Liver (tissue), 9 donors: ENCODE results near the gene UGT2B7. TPM values are rescaled to one million over a fixed set of nuclear protein-coding genes. Genes with fewer than 3 reads are reported as not detected.
A peak's percentile ranks its signal among the peaks of the same experiment; 100 is the strongest.
"Not testable (repeated sequence)": the region's sequence is repeated elsewhere in the genome, so short reads cannot be mapped to it uniquely, and the experiment has no call there.

Source experiments
- DNase-seq: peaks from one replicate; pipeline ENCODE4 v3.0.0-alpha.2; 2017; ENCODE audit warnings: low spot score
- H3K27ac ChIP-seq, 2 donors: one replicate each; pipeline ENCODE4 v1.7.0; 2013; ENCODE audit warnings: inconsistent platforms in 2 of 2, low read length in 2 of 2, control low read depth in 1 of 2, low read depth in 1 of 2, mild to moderate bottlenecking in 1 of 2
- H3K27me3 ChIP-seq, 4 donors: one replicate each; pipeline versions ENCODE4 v1.6.1 to v1.7.0; 2013; ENCODE audit warnings: low read length in 3 of 4, inconsistent platforms in 1 of 4, mild to moderate bottlenecking in 1 of 4, moderate library complexity in 1 of 4; ENCODE audit not compliant: control insufficient read depth in 4 of 4, insufficient read depth in 4 of 4
- H3K36me3 ChIP-seq, 4 donors: one replicate each; pipeline versions ENCODE4 v1.6.1 to v1.7.0; 2013; ENCODE audit warnings: low read length in 3 of 4, mild to moderate bottlenecking in 3 of 4, low read depth in 1 of 4, moderate library complexity in 1 of 4; ENCODE audit not compliant: control insufficient read depth in 4 of 4, insufficient read depth in 3 of 4
- H3K4me1 ChIP-seq, 4 donors: one replicate each; pipeline versions ENCODE4 v1.6.1 to v1.7.0; 2013; ENCODE audit warnings: low read length in 3 of 4, mild to moderate bottlenecking in 3 of 4, moderate library complexity in 1 of 4; ENCODE audit not compliant: control insufficient read depth in 4 of 4, insufficient read depth in 4 of 4
- H3K4me3 ChIP-seq, 3 donors: one replicate each; pipeline versions ENCODE4 v1.6.1 to v1.7.0; 2013; ENCODE audit warnings: low read length in 3 of 3, control low read depth in 1 of 3, low read depth in 1 of 3, mild to moderate bottlenecking in 1 of 3
- H3K9ac ChIP-seq, 2 donors: one replicate each; pipeline ENCODE4 v1.7.0; 2013; ENCODE audit warnings: low read length in 2 of 2, mild to moderate bottlenecking in 2 of 2, moderate library complexity in 2 of 2, control low read depth in 1 of 2, low read depth in 1 of 2
- H3K9me3 ChIP-seq, 4 donors: one replicate each; pipeline versions ENCODE4 v1.6.1 to v1.7.0; 2013; ENCODE audit warnings: low read length in 3 of 4; ENCODE audit not compliant: control insufficient read depth in 4 of 4
- FOXA1 ChIP-seq: IDR thresholded peaks from 2 replicates; pipeline ENCODE4 v1.6.1; 2016; ENCODE audit warnings: antibody characterized with exemption
- FOXA2 ChIP-seq: IDR thresholded peaks from 2 replicates; pipeline ENCODE4 v1.6.1; 2016; ENCODE audit warnings: antibody characterized with exemption
- GABPA ChIP-seq, 2 donors: IDR thresholded peaks in 1 of 2; conservative IDR thresholded peaks in 1 of 2; 2 replicates each; pipeline ENCODE4 v1.6.1; 2016; ENCODE audit warnings: antibody characterized with exemption in 2 of 2, mild to moderate bottlenecking in 1 of 2, moderate library complexity in 1 of 2
- HNF4A ChIP-seq, 2 donors: conservative IDR thresholded peaks; 2 replicates each; pipeline ENCODE4 v1.6.1; 2016; ENCODE audit warnings: antibody characterized with exemption in 2 of 2, mild to moderate bottlenecking in 2 of 2
- JUND ChIP-seq, 2 donors: IDR thresholded peaks; 2 replicates each; pipeline ENCODE4 v1.6.1; 2016; ENCODE audit warnings: antibody characterized with exemption in 2 of 2
- RXRA ChIP-seq, 2 donors: IDR thresholded peaks; 2 replicates each; pipeline ENCODE4 v1.6.1; 2017 to 2018; ENCODE audit warnings: antibody characterized with exemption in 2 of 2, mild to moderate bottlenecking in 1 of 2
- TAF1 ChIP-seq: conservative IDR thresholded peaks from 2 replicates; pipeline ENCODE4 v1.6.1; 2016; ENCODE audit warnings: antibody characterized with exemption, mild to moderate bottlenecking
- YY1 ChIP-seq: IDR thresholded peaks from 2 replicates; pipeline ENCODE4 v1.6.1; 2016; ENCODE audit warnings: antibody characterized with exemption, mild to moderate bottlenecking
- WGBS: extraction: QIAGEN DNeasy Blood & Tissue Kit; methylation state at CpG from one replicate; pipeline ENCODE4 v1.1.7; 2013; 5-methylcytosine and 5-hydroxymethylcytosine counted together
- polyA plus RNA-seq, 2 donors: library from polyadenylated mRNA; stranded (reverse) in 1 of 2; unstranded in 1 of 2; fragments of 200-250 nt in 1 of 2; fragments of >200 nt in 1 of 2; fragmentation: Nextera tagmentation in 1 of 2; extraction: Ambion mirVana in 1 of 2; gene quantifications; one replicate each; pipeline versions ENCODE4 v1.2.1 to v1.2.3, GENCODE V29; 2013 to 2015
- total RNA-seq, 2 donors: library from RNA; depleted of rRNA; stranded (reverse); fragments of >200 nt; gene quantifications; one replicate each; pipeline ENCODE4 v1.2.3, GENCODE V29; 2014
- TF ChIP-seq, protein P1 (sequence below): IDR thresholded peaks from 2 replicates; pipeline ENCODE4 v1.6.1; 2016; ENCODE audit warnings: antibody characterized with exemption, mild to moderate bottlenecking
- TF ChIP-seq, protein P2 (sequence below): fragments of 150-350 bp; IDR thresholded peaks from 2 replicates; pipeline ENCODE4 v1.5.1; 2017; ENCODE audit warnings: improper control_type of control experiment, low read depth, low read length; ENCODE audit not compliant: missing input control
- TF ChIP-seq, protein P3 (sequence below): IDR thresholded peaks from 2 replicates; pipeline ENCODE4 v1.6.1; 2016; ENCODE audit warnings: antibody characterized with exemption
- TF ChIP-seq, protein P4 (sequence below): IDR thresholded peaks from 2 replicates; pipeline ENCODE4 v1.6.1; 2016; ENCODE audit warnings: antibody characterized with exemption
- donor health status: healthy.
- donor health status: healthy.
- donor health status: healthy.
- donor health status: healthy.
- donor health status: healthy.

The UGT2B7 gene
- total and polyA plus RNA-seq, 4 donors, result 5.9 to 198 (median 164) TPM

DNA sequence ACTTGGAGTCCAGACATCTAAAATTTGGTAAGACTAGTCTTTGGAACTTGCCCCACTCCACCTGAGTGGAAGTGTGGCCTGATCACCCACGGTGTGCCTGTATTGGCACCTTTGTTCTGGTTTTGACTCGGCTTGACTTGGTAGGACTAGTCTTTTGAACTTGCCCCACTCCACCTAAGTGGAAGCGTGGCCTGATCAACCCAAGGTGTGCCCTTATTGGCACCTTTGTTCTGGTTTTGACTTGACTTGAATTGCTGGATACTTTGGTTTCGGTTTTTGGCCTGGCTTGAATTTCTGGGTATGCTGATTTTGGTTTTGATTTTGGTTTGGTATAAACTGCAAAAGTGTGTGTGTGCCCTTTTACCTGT is 44.7 kb upstream of the UGT2B7 start:
- DNase-seq, result no peak
- Histone ChIP-seq H3K27ac (peak overlapping the region; percentile 72 to 88), H3K4me3 (peak overlapping the region in 1 of 3 donors; percentile 19), H3K4me1 (peaks cover 0 to 13% (median 2%) of the 10 kb centered on the region in 4 donors), H3K36me3 (no peaks in the 10 kb centered on the region), H3K27me3 (no peaks in the 10 kb centered on the region), H3K9ac (peak overlapping the region in 1 of 2 donors; percentile 54), H3K9me3 (no peaks in the 10 kb centered on the region)
- WGBS, result 51% methylated on average over 4 of the region's 4 CpGs
- TF ChIP-seq HNF4A (conservative IDR thresholded peaks at IDR 0.05) (peak; percentile 4 to 34), RXRA (IDR thresholded peaks at IDR 0.05) (peak in 1 of 2 donors; percentile 4), FOXA2 (no peak)

DNA sequence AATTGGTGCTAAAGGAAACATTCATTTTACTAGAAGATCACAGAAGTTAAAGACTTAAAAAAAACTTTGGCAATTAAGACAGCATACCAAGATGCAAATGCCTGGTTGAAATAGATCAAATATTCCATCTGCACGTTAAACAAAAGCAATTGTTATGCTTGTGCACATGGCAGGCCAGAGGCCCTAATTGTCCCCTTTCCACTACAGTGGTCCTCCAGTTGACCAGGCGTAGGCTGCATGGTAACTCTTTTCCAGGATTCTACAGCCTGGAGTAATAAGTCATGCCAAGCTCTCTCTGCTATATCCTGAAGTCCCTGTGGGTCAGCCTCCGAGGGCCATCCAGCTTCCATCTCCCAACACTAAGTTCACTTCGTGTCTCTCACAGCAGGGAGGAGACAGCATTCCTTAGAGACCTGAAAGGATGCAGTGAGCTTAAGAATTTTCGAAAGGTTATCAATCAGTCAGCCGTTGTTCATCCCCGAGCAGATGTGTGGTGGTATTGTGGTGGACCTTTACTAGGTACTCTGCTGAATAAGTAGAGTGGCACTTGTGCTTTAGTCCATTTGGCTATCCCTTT is 42.9 kb upstream of the UGT2B7 start:
- DNase-seq, H3K4me3 ChIP-seq, H3K27me3 ChIP-seq, H3K27ac ChIP-seq, H3K36me3 ChIP-seq, H3K9ac ChIP-seq, H3K9me3 ChIP-seq: not testable (repeated sequence)
- WGBS, result 91% methylated on average over 7 of the region's 7 CpGs
- peaks cover 0 to 23% (median 7%) of the 10 kb centered on the region in 4 donors for H3K4me1 ChIP-seq

DNA sequence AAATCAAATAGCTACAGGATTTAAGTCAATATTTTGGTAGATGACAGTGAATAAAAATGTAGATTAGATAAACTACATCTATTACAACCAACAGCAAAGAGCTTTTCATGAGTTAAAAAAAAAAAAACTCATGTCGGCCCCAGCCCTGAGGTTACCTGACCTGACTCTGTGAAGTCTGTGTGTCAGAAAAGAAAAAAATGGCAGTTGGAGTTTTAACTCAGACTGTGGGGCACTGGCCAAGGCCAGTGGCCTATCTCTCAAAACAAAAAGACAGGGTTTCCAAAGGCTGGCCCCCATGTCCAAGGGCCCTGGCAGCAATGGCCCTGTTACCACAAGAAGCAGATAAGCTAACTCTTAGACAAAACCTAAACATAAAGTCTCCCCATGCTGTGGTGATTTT is 42.2 kb upstream of the UGT2B7 start:
- H3K4me3 ChIP-seq, H3K36me3 ChIP-seq: not testable (repeated sequence)

DNA sequence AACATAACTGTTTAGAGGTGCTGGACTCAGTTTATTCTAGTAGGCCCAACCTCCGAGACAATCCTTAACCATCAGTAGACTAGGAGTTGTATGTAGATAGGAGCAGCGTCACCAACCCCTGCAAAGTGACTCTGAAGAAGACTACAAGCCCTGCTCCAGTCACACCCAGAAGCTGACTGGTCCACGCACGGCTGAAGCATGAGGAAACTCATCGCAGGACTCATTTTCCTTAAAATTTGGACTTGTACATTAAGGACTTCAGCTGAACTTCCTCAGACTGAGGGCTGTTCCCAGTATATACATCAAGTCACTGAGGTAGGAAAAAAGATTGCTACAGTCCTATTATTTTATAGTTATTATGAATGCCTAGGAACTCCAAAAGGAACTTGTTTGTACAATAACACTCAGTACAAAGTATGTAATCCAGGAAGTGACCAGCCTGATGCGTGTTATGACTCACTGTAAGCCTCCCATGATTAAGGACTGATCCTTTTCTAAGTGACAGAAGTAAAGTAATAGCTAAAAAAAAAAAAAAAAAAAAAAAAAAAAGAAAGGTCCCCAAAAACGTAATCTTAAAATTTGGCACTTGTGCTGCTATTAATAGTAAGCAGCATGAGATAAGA is 41.6 kb upstream of the UGT2B7 start:
- H3K4me3 ChIP-seq, result no peak overlapping the region
- TF ChIP-seq HNF4A (conservative IDR thresholded peaks at IDR 0.05) (no peak), FOXA1 (no peak), JUND (IDR thresholded peaks at IDR 0.05) (peak in 1 of 2 donors; percentile 49), TAF1 (no peak)
- H3K9ac ChIP-seq, result no peak overlapping the region
- DNase-seq, result no peak
- H3K36me3 ChIP-seq, result no peaks in the 10 kb centered on the region
- peak overlapping the region in 1 of 2 donors; percentile 42 for H3K27ac ChIP-seq
- peaks cover 0 to 35% (median 13%) of the 10 kb centered on the region in 4 donors for H3K4me1 ChIP-seq
- H3K9me3 ChIP-seq, result no peaks in the 10 kb centered on the region
- WGBS, result 84% methylated on average over 7 of the region's 7 CpGs
- no peaks in the 10 kb centered on the region for H3K27me3 ChIP-seq

More for the DNA sequence above, 42.2 kb upstream of the UGT2B7 start:
- not testable (repeated sequence) for H3K9ac ChIP-seq, DNase-seq, H3K9me3 ChIP-seq, H3K27me3 ChIP-seq
- Histone ChIP-seq H3K27ac (peak overlapping the region in 1 of 2 donors; percentile 42), H3K4me1 (peaks cover 0 to 29% (median 12%) of the 10 kb centered on the region in 4 donors)
- 66% methylated on average over 1 of the region's 1 CpG for WGBS

DNA sequence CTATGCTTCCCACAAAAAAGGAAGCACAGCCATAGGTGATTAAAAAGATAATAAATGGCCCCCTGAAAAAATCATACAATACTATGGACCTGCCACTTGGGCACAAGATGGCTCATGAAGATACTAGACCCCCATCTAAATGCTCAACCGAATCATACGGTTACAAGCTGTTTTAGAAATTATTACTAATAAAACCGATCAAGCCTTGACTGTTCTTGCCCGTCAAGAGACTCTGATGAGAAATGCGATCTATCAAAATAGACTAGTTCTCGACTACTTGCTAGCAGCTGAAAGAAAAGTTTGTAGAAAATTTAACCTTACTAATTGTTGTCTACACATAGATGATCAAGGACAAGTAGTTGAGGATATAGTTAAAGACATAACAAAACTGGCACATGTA is 40.1 kb upstream of the UGT2B7 start:
- H3K36me3 ChIP-seq, result no peaks in the 10 kb centered on the region
- WGBS, result 96% methylated on average over 6 of the region's 6 CpGs
- H3K27me3 ChIP-seq, result no peaks in the 10 kb centered on the region
- no peak for DNase-seq
- no peaks in the 10 kb centered on the region for H3K9me3 ChIP-seq
- H3K27ac ChIP-seq, result peak overlapping the region; percentile 20 to 54
- H3K4me1 ChIP-seq, result peaks cover 0 to 44% (median 16%) of the 10 kb centered on the region in 4 donors
- H3K9ac ChIP-seq, result no peak overlapping the region
- H3K4me3 ChIP-seq, result no peak overlapping the region
- no peak for TF ChIP-seq GABPA (IDR thresholded peaks at IDR 0.05 in 1 of 2, conservative IDR thresholded peaks at IDR 0.05 in 1 of 2)
- no peak for TF ChIP-seq FOXA1
- TF ChIP-seq, protein P1, sequence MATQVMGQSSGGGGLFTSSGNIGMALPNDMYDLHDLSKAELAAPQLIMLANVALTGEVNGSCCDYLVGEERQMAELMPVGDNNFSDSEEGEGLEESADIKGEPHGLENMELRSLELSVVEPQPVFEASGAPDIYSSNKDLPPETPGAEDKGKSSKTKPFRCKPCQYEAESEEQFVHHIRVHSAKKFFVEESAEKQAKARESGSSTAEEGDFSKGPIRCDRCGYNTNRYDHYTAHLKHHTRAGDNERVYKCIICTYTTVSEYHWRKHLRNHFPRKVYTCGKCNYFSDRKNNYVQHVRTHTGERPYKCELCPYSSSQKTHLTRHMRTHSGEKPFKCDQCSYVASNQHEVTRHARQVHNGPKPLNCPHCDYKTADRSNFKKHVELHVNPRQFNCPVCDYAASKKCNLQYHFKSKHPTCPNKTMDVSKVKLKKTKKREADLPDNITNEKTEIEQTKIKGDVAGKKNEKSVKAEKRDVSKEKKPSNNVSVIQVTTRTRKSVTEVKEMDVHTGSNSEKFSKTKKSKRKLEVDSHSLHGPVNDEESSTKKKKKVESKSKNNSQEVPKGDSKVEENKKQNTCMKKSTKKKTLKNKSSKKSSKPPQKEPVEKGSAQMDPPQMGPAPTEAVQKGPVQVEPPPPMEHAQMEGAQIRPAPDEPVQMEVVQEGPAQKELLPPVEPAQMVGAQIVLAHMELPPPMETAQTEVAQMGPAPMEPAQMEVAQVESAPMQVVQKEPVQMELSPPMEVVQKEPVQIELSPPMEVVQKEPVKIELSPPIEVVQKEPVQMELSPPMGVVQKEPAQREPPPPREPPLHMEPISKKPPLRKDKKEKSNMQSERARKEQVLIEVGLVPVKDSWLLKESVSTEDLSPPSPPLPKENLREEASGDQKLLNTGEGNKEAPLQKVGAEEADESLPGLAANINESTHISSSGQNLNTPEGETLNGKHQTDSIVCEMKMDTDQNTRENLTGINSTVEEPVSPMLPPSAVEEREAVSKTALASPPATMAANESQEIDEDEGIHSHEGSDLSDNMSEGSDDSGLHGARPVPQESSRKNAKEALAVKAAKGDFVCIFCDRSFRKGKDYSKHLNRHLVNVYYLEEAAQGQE, result no peak
- TF ChIP-seq, protein P2, sequence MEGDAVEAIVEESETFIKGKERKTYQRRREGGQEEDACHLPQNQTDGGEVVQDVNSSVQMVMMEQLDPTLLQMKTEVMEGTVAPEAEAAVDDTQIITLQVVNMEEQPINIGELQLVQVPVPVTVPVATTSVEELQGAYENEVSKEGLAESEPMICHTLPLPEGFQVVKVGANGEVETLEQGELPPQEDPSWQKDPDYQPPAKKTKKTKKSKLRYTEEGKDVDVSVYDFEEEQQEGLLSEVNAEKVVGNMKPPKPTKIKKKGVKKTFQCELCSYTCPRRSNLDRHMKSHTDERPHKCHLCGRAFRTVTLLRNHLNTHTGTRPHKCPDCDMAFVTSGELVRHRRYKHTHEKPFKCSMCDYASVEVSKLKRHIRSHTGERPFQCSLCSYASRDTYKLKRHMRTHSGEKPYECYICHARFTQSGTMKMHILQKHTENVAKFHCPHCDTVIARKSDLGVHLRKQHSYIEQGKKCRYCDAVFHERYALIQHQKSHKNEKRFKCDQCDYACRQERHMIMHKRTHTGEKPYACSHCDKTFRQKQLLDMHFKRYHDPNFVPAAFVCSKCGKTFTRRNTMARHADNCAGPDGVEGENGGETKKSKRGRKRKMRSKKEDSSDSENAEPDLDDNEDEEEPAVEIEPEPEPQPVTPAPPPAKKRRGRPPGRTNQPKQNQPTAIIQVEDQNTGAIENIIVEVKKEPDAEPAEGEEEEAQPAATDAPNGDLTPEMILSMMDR, result no peak
- TF ChIP-seq, protein P3, sequence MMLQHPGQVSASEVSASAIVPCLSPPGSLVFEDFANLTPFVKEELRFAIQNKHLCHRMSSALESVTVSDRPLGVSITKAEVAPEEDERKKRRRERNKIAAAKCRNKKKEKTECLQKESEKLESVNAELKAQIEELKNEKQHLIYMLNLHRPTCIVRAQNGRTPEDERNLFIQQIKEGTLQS, result no peak
- TF ChIP-seq HNF4A (conservative IDR thresholded peaks at IDR 0.05), result no peak
- TF ChIP-seq, protein P4, sequence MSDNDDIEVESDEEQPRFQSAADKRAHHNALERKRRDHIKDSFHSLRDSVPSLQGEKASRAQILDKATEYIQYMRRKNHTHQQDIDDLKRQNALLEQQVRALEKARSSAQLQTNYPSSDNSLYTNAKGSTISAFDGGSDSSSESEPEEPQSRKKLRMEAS, result no peak
- no peak for TF ChIP-seq YY1
